ENCODE data around the gene ZNF821.
A peak's percentile ranks its signal among the peaks of the same experiment; 100 is the strongest.
"Not testable (repeated sequence)": the region's sequence is repeated elsewhere in the genome, so short reads cannot be mapped to it uniquely, and the experiment has no call there.

Gene ZNF821

DNA sequence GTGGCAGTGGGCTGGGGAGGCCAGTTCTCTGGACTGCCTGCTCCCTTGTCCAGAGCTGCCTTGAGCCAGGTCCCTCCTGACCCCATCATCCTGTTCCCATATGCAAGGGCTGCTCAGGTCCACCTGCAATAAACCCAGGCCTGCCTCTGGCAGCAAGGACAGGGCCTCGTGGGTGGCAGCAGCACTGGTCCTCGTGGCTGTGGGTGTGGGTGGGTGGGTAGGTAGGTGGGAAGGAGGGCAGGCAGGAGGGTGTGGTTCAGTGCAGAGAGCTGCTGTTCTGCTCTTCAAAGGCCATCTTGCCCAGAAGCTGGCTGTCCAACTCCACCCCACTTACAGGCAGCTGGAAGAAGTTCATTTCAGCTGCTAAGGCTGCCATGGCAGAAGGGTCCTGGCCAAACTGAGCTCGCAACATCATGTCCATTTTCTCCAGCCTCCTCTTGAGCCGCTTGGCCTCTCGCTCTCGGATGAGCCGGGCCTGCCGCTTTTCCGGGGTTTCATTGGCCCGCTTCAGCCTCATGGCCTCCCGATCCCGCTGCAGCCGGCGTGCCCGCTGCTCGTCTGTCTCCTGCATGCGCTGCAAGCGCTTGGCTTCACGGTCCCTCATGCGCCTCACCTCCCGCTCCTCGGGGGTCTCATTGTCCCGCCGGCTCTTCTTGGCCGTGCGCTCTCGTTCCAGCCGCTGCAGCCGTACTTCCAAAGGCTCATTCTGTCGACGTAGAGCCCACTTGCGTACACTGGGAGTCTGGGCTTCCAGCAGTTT is 24.0 kb downstream of the ZNF821 start:
- DNase-seq (ENCODE audit: low read depth in 2 of 2), result no peak

DNA sequence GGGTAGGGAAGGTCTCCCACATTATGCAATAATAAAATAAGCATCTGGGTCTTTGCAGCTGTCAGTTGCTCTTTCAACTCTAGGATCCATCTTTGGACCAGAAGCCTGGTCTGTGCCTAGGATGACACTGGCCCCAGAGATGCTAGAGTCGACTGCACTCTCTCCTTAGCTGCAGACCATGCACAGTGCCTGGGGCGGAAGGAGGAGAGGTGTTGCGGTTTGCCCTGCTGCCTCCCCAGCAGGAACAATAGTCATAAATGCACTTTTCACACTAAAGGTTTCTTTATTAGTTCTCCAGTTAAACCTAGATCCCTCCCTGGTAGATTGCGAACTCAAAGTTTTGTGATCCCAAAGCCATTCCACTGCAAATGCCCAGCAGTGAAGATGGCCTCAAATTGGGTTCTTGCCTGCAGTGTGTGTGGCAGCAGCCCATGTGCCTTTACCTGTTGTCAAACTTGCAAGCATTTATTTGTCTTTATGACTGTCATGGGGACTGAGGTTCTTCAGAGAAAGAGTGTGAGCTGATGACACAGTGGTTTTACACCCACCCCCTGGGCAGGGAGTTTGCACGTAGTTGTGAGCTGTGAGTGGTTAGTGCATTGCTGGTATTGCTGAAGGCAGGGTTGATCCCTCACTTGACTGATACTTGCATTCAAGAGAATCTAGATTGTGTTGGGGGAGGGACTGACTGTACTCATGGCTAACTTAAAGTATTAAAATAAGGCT is 27.9 kb downstream of the ZNF821 start:
- DNase-seq (ENCODE audit: low read depth in 2 of 2), result no peak

DNA sequence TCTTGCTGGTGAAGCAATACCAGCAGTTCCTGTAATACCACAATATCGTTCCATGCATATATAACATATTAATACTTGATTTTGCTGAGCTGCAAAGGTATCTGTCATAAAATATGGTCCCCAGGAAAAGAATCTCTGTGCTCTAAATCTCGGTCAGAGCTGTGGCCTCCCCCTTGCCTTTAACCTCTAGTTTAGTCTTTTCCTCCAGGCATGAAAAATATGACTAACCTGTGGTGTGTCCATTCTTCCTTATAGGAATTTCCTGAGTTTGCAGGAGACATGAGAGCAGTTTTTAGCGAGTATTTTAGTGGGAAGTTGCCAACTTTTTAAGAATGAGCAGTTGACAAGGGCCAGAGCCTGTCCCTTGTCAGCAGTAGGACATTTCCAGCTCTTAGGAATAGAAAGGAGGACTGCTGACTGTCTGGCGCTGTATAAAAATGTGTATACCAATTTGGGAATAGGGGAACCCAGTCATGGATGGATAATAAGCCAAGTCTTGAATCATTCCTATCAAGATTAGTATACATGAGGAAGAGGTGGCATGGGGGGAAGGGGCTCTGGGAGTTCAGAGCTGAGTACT is 29.5 kb downstream of the ZNF821 start:
- DNase-seq (ENCODE audit: low read depth in 2 of 2), result no peak

DNA sequence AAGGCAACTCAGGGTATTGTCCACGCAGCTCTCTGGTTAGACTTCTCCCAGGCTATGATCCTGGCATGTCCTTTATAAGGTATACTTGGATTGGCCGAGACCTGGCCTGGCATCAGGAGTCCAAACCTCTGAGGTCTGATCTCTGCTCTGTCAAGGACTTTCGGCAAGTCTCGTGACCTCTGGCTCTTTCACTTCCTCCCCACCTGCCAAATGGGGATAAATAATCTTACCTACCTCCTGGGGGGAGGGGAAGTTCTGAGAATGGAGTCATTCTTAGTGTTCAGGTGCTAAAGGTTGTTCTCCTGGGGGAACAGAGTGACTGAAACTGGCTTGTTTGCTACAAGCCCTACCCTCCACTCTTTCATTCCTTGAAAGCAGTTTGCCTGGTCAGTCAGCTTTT is 30.6 kb downstream of the ZNF821 start:
- no peak for DNase-seq (ENCODE audit: low read depth in 2 of 2)

DNA sequence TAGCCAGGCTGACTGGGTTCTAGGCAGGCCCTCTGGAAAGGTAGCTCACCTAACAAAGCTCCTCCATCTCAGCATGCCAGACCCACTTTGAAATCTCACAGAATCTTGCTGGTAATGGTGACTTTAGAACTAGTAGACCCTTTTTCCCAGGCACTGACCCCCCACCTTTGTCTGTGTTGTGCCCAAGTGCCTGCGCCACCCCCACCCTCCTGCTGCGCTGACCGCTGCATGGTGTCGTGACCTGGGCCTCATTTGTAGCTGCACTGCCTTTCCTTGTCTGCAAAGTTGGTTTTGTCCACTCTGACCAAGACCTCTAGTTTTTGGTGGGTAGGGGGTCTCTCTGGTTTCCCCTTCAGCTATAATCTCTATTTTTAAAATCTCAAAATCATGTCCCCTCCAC is 31.4 kb downstream of the ZNF821 start:
- DNase-seq (ENCODE audit: low read depth in 2 of 2), result no peak

DNA sequence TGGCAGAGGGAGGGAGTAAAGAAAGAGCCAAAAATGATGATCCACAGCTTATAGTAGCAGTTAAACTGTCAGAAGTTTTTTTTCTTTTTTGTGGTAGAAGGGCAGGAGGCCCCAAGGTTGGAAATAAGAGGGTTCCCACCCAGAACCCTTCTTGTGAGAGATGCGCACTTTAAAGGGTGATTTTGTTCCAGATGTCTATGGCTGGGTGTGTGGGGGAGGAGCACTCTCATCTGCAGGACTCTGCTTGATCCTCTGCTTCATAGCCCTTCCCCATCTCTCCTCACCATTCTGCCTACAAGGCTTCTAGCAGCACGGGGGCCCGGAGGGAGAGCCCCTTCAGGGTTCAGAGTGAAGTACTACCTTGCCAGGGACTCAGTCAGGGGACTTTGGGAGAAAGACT is 31.8 kb downstream of the ZNF821 start:
- no peak for DNase-seq (ENCODE audit: low read depth in 2 of 2)

DNA sequence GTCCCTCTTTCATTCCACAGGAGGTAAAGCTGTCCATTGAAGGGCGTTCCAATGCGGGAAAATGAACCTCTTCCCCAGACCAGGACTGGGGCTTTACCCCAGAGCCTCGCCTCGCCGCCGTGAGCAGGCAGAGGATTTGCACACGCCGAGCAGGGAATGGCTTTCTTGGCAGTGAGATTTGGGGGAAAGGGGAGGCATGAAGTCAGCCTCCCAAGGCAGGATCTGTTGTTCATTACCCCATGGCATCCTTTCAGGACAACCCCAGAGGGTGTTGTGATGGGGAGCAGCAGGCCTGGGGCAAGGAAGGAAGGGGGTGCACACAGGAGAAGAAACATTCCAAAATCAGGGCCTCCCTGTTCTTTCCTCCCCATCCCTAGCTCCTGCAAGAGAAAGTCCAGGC is 32.2 kb downstream of the ZNF821 start:
- no peak for DNase-seq (ENCODE audit: low read depth in 2 of 2)

DNA sequence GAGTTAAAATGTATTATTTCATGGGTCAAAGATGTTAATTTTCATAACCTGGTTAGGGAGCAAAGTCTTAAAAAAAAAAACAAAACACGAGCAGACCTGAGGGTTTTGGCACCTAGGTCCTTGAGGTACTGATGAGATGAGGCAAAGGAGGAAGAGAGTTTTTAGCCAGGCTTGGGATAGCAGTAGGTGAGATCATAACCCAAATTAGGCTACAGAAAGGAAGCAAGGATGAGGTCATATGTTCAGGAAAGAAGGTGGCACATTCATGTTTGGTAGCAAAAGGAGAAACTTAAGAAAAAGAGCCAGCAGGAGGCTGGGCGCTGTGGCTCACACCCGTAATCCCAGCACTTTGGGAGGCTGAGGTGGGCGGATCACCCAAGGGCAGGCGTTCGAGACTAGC is 35.4 kb downstream of the ZNF821 start:
- no peak for DNase-seq (ENCODE audit: low read depth in 2 of 2)

DNA sequence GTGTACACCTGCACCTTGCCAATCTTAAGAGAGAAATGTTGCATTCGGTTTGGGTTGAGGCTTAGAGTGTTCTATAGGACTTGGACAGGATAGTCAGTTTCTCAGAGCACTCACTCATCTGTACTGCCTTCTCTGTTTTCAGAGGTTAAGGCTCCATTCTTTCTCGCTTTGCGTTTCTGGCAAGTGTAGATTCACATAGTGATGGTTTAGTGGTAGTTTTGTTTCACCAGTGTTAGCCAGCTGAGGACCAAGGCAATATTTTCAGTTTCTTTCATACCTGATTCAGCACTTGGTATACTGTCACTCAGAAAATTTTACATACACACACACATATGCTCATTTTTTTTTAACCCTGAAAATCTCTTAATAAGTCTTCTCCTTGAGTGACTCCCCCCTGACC is 36.9 kb downstream of the ZNF821 start:
- DNase-seq (ENCODE audit: low read depth in 2 of 2), result no peak

DNA sequence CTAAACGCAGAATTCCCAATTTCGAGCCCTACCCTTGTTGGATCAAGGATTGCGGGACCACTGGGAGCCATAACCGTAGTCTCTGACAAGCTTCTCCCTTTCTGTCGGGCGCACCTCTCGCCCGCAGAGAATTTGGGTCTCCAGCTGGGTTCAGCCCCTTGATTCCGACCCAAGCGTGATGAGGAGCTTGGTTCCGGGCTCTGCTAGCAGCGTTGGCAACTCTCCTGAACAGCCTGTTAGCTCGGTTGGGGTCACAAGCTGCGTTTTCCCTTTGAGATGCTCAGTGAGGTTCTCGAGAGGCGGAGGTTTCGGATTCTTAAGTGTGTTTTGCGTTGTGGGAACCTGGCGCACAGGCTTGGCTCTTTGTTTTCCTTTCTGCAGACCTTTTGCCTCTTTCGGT is 37.6 kb downstream of the ZNF821 start:
- no peak for DNase-seq (ENCODE audit: low read depth in 2 of 2)

DNA sequence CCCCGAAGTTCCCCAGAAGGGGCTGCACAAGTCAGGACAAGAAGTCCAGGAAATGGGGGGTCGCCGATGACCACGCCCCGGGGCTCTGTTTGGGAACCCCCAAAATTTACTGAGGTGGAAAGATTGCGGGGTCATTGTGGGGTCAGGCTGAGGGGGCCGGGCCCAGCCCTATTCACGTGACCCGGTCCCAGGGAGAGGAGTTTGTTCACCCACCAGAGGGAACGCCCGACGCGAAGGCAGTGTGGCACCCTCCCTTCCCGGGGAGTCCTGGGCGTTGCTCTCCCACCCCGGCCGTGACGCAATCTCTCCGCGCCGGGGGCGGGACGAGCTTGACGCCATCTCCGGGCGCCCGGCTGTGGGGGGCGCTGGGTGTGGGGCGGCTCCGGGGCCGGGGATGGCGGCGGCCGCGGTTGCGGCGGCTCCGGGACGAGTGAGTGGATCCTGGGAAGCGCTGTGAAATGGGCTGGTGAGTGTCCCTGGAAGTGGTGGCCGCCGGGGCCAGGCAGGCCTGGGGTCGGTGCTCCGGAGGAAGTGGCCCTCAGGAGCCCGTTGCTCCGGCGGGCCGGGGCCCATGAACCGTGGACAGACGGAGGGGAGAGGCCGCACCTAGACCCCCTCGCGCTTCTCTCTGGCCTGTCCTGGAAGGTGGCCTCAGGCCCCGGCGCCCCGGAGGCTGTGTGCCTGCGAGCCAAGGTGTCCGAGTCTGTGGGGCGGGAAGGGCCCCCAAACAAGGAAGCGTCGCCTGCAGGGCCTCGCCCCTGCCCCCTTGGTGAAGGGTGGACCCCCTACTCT is 38.1 kb downstream of the ZNF821 start, which contains the start of gene ATXN1L:
TSS of gene ATXN1L (plus strand) at position 338 of the 792 bp plus-strand sequence. CDS start 3,765 bp downstream, outside the sequence.
- peak; percentile 85 for DNase-seq (ENCODE audit: low read depth in 2 of 2)

DNA sequence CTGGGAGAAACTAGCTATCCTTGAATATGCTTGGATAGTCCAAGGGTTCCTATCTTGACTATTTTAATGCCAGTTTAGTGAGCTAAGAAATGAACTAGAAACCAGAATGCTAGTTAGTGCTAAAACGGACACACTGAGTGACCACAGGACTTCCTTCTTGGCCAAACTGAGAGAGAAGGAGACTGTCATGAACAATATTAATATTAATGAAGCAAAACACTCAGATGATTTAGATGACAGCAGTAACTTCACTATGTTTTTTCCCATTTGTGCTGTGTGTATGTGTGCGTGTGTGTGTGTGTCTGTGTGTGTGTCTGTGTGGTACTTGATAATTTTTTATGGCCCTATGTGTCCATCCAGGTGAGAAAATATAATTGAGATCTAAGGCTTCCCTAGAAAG is 40.4 kb downstream of the ZNF821 start:
- no peak for DNase-seq (ENCODE audit: low read depth in 2 of 2)

DNA sequence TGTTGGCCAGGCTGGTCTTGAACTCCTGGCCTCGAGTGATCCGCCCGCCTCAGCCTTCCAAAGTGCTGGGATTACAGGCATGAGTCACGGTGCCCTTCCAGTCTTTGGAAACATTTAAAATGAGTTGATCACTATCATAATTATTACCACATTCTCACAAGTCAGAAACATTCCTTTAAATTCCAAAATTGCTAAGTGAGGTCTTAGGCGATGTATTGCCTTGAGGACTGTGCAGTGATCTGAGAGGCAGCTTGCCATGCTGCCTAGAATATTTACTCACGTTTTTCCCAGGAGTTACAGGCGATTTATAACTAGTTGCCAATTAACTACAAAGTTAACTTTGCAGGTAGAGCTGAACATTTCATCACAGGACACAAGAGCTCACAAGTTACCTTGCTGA is 43.9 kb downstream of the ZNF821 start:
- no peak for DNase-seq (ENCODE audit: low read depth in 2 of 2)

DNA sequence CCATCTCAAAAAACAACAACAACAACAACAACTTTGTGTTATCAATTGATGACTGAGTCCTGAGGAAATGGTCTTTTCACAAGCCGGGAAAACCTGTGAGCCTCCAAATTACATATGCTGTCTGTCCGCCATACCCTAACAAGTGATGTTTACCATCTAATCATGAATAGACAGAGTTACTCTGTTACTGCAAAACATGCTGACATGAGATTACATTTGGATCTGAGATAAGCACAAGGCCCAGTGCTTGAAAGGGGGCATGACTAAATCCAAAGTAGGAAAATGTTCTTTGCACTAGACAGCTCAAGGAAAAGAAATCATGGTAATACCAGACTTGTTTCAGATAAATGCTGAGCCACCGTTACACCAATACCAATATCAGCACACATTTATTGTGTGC is 46.8 kb downstream of the ZNF821 start:
- DNase-seq (ENCODE audit: low read depth in 2 of 2), result no peak

DNA sequence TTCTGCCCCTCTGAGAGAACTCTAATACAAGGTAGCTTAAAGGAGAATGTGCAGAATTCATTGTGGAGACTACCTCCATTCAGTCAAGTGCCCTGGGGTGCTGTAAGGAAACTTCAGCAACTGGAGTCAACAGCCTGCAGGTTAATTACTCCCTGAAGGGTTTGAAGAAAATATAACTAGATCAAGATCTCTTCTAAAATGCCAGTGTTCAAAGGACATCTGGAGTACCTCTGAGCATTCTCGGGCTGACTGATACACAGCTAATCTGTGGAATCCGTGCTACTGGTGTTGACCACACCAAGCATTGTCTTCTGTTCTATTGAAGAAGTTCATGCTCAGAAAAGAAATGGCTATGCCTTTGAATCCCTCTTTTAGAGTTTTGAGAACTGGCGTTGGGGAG is 49.7 kb downstream of the ZNF821 start:
- no peak for DNase-seq (ENCODE audit: low read depth in 2 of 2)

DNA sequence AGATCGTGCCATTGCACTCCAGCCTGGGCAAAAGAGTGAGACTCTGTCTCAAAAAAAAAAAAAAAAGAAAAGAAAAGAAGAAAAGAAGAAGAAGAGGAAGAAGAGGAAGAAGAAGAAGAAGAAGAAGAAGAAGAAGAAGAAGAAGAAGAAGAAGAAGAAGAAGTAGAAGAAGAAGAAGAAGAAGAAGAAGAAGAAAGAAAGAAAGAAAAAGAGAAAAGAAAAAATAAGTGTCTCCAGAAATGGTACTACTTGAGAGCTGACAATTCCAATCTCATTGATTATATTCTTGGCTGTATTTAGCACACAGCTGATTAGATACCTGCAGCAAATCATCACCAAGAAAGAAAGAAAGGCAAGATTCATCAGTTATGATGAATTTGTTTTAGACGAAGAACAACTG is 51.9 kb downstream of the ZNF821 start:
- DNase-seq (ENCODE audit: low read depth in 2 of 2), result not testable (repeated sequence)

DNA sequence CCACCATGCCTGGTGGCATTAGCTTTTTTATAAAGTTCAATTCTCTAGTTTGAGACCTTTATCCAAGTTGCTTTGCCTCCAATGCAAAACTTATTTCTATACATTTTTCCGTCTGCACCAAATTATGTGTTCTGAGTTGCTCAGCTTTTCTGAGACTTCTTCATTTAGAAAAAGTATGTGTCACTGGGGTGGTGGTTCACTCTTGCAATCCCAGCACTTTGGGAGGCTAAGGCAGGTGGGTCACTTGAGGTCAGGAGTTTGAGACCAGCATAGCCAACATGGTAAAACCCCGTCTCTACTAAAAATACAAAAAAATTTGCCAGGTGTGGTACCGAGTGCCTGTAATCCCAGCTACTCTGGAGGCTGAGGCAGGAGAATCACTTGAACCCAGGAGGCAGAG is 52.3 kb downstream of the ZNF821 start:
- DNase-seq (ENCODE audit: low read depth in 2 of 2), result not testable (repeated sequence)

DNA sequence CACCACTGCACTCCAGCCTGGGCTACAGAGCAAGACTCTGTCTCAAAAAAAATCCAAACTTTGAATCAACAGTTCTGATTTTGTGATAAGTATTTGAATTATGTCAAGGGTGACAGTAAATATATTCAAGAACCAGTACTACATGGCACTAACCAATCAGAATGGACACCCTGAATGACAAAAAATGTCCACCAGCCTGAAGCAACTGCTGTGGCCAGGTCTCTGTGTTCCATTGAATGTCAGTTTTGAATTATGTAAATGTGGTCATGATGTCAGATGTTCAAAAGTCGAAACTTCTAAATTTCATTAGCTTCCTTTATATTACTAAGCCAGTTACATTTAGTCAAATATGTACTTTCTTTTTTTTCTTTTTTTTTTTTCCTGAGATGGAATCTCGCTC is 53.6 kb downstream of the ZNF821 start:
- no peak for DNase-seq (ENCODE audit: low read depth in 2 of 2)

DNA sequence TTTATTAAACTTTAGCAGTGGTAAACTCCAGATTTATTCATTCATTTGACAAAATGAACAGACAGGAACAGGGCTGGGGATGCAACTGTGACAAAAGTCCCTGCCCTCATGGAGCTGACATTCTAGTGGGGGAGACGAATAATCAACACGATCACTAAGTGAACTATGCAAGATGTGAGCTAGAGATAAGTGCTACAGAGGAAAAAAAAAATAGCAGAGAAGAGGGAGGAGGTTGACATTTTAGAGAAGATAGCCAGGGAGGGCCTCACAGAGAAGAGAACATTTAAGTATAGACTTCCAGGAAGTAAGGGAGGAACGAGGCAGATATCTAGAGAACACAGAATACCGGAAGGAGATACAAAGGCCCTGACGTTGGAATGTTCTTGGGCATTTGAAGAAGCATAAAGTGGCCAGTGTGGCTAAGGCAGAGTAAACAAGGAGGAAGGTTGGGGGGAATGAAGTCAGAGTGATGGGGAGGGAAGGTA is 57.4 kb downstream of the ZNF821 start:
- no peak for DNase-seq (ENCODE audit: low read depth in 2 of 2)

DNA sequence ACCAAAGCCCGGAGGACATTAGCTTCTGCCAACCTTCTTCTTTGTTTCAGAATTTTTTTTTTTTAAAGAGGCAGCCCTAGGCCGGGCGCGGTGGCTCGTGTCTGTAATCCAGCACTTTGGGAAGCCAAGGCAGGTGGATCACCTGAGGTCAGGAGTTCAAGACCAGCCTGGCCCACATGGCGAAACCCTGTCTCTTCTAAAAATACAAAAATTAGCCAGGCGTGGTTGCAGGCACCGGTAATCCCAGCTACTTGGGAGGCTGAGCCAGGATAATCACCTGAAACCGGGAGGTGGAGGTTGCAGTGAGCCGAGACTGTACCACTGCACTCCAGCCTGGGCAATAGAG is 66.9 kb downstream of the ZNF821 start:
- DNase-seq (ENCODE audit: low read depth in 2 of 2), result not testable (repeated sequence)

DNA sequence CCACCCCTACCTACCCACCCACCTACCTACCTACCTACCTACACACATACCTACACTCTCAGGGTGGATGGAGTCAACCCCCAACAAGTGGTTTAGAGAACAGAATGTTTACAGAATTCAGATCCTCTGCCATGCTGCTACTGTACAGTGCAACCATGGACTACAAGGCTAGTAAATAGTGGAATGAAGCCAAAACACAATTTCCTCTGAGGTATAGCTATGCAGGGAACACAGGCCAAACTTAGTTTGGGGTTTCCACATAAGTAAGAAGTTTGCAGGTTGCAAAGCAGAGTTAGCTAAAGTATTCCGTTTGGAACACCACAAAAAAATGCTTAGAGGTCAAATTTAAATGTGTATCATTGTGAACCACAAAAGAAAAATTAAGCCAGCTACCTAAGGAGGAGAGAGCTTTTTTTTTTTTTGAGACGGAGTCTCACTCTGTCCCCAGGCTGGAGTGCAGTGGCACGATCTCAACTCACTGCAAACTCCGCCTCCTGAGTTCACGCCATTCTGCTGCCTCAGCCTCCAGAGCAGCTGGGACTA is 72.7 kb downstream of the ZNF821 start:
- no peak for DNase-seq (ENCODE audit: low read depth in 2 of 2)

DNA sequence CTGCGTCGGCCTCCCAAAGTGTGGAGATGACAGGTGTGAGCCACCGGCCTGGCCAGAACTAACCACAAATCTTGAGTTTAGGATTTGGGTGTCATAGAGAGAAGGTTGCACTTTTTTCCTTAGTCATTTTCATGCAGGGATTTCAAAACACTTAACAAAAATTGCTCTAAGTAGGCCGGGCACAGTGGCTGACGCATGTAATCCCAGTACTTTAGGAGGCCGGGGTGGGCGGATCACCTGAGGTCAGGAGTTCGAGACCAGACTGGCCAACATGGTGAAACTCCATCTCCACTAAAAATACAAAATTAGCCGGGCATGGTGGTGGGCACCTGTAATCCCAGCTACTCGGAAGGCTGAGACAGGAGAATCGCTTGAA is 73.8 kb downstream of the ZNF821 start:
- DNase-seq (ENCODE audit: low read depth in 2 of 2), result not testable (repeated sequence)
